ENCODE measurements around the gene ZNF846.
"Not testable (repeated sequence)": the region's sequence is repeated elsewhere in the genome, so short reads cannot be mapped to it uniquely, and the experiment has no call there.

DNA sequence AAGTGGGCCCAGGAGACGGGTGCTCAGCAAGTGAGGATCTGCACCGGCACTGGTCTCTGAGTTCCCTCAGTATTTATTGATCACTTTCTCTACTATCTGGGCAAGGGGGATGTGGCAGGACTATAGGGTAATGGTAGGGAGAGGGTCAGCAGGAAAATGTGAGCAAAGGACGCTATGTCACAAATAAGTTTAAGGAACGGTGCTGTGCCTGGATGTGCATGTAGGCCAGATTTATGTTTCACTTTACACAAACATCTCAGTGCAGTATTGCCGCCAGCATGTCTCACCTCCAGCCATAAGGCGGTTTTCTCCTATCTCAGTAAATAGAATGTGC lies 15.6 kb upstream of the ZNF846 start:
- TF ChIP-seq, protein P1, sequence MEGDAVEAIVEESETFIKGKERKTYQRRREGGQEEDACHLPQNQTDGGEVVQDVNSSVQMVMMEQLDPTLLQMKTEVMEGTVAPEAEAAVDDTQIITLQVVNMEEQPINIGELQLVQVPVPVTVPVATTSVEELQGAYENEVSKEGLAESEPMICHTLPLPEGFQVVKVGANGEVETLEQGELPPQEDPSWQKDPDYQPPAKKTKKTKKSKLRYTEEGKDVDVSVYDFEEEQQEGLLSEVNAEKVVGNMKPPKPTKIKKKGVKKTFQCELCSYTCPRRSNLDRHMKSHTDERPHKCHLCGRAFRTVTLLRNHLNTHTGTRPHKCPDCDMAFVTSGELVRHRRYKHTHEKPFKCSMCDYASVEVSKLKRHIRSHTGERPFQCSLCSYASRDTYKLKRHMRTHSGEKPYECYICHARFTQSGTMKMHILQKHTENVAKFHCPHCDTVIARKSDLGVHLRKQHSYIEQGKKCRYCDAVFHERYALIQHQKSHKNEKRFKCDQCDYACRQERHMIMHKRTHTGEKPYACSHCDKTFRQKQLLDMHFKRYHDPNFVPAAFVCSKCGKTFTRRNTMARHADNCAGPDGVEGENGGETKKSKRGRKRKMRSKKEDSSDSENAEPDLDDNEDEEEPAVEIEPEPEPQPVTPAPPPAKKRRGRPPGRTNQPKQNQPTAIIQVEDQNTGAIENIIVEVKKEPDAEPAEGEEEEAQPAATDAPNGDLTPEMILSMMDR (optimal IDR thresholded peaks at IDR 0.05 in 1 of 3, IDR thresholded peaks at IDR 0.05 in 1 of 3, conservative IDR thresholded peaks at IDR 0.05 in 1 of 3; ENCODE audit: extremely low read depth in 1 of 3, insufficient read depth in 2 of 3, low read length in 3 of 3), result not testable (repeated sequence)
- not testable (repeated sequence) for TF ChIP-seq EZH2 (IDR thresholded peaks at IDR 0.05; ENCODE audit: low read length)
